GM18502 (cell line): ENCODE data around the gene CLDN5.

Experiments
- ATAC-seq: cut with Tn5 transposase; IDR thresholded peaks from one replicate; pipeline ENCODE4 v1.9.1; 2021; ENCODE audit warnings: mild to moderate bottlenecking; ENCODE audit not compliant: unreplicated experiment, poor library complexity

The CLDN5 gene

GRCh38 chr22:19507534-19507861 is 16.7 kb downstream of the CLDN5 start:
- ATAC-seq: no peak

GRCh38 chr22:19506212-19506611 is 18.0 kb downstream of the CLDN5 start:
- no peak for ATAC-seq

- no peak for ATAC-seq
These were observed 18.5 kb downstream of the CLDN5 start for GRCh38 chr22:19505735-19506126.

- ATAC-seq: no peak
These were observed 19.1 kb downstream of the CLDN5 start for GRCh38 chr22:19504900-19505734.

GRCh38 chr22:19503869-19504268 is 20.3 kb downstream of the CLDN5 start:
- no peak for ATAC-seq

- ATAC-seq: no peak
These were observed 20.8 kb downstream of the CLDN5 start for GRCh38 chr22:19503367-19503766.

GRCh38 chr22:19501897-19502447 is 22.2 kb downstream of the CLDN5 start:
- no peak for ATAC-seq

- no peak for ATAC-seq
These were observed 24.3 kb downstream of the CLDN5 start for GRCh38 chr22:19499880-19500242.

GRCh38 chr22:19499236-19499879 is 24.9 kb downstream of the CLDN5 start:
- ATAC-seq: no peak

GRCh38 chr22:19498866-19499190 is 25.4 kb downstream of the CLDN5 start:
- ATAC-seq: no peak

- no peak for ATAC-seq
These were observed 25.9 kb downstream of the CLDN5 start for GRCh38 chr22:19498154-19498865.

- no peak for ATAC-seq
These were observed 27.0 kb downstream of the CLDN5 start for GRCh38 chr22:19497245-19497644.

GRCh38 chr22:19496324-19496630 is 27.9 kb downstream of the CLDN5 start:
- no peak for ATAC-seq

GRCh38 chr22:19495562-19496323 is 28.5 kb downstream of the CLDN5 start:
- no peak for ATAC-seq

GRCh38 chr22:19494676-19495173 is 29.5 kb downstream of the CLDN5 start:
- ATAC-seq: no peak

GRCh38 chr22:19494001-19494560 is 30.1 kb downstream of the CLDN5 start:
- no peak for ATAC-seq

GRCh38 chr22:19492504-19493174 is 31.6 kb downstream of the CLDN5 start:
- no peak for ATAC-seq

GRCh38 chr22:19490628-19491230 is 33.5 kb downstream of the CLDN5 start:
- no peak for ATAC-seq
